Activated CD4-positive, alpha-beta T cell treated with anti-CD3 and anti-CD28 coated beads for 4 hours (primary cell): ENCODE results near the gene LBH.
A peak's percentile ranks its signal among the peaks of the same experiment; 100 is the strongest.
"Not testable (repeated sequence)": the region's sequence is repeated elsewhere in the genome, so short reads cannot be mapped to it uniquely, and the experiment has no call there.

ENCODE experiments used
- DNase-seq, 2 donors: peaks; one replicate each; pipeline ENCODE4 v3.0.0-alpha.2; 2020

LBH gene

DNA sequence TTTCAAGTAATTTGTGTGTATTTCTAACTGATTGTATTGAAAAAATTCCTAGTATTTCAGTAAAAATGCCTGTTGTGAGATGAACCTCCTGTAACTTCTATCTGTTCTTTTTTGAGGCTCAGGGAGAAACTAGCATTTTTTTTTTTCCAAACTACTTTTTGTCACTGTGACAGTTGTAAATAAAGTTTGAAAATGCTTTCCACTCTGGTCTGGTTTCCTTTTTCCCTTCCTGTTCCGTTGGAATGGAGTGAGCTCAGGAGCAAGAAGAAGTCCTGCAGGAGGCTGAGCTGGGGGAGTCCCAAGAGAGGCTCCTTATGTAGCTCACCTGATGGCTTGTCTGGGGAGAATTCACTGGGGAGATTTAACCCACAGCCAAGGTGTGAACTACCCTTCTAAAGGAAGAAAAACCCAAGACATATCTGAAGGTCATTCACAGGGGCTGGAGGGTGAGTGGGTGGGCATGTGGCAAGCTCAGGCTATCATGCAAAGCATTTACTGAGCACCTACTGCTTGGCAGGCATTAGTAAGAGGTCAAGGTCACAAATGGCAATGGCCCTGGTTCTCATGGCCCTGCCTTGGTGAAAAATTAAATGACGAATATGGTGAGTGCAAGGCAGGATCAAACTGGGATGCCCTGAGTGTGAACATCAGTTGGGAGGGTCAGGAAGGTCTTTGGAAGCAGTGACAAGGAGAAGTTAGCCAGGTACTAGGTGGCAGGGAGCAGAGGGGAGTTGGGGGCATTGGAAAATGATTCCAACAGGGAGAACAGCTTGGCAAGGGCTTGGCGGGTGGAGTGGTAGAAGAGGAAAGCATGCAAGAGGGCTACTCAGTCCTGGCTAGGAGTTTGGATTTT, 28.7 kb downstream of the LBH start:
- no peak for DNase-seq

DNA sequence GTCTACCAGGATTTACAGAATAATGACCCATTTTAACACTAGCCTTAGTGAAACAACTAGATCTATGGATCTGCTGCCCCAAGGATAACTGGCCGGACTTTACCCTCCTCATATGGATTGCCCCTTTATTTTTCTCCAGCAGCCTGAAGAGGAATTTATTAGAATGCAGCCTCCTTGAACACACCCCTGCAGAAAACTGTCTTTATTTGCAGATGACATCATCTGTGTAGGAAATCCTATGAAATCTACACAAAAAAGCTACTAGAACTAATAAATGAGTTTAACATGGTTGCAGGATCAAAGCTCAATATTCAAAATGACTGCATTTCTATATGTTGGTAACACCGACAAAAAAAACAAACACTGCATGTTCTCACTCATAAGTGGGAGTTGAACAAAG, 29.6 kb downstream of the LBH start:
- no peak for DNase-seq

DNA sequence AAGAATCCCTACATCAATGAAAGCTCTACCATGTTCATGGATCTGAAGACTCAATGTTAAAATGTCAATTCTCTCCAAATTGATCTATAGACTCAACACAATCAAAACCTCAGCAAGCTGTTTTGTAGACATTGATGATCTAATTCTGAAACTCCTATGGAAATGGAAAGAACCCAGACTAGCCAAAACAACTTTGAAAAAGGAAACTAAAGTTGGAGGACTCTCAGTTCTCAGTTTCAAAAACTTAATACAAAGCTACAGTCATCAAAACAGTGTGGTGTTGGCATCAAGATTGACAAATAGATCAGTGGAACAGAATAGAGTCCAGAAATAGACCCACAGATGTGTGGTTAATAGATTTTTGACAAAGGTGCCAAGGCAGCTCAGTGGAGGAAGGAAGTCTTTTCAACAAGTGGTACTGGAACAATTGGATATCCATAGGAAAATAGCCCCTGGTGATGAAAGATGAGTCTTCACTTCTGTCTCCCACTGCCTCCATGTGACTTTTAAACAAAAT, 30.4 kb downstream of the LBH start:
- no peak for DNase-seq

DNA sequence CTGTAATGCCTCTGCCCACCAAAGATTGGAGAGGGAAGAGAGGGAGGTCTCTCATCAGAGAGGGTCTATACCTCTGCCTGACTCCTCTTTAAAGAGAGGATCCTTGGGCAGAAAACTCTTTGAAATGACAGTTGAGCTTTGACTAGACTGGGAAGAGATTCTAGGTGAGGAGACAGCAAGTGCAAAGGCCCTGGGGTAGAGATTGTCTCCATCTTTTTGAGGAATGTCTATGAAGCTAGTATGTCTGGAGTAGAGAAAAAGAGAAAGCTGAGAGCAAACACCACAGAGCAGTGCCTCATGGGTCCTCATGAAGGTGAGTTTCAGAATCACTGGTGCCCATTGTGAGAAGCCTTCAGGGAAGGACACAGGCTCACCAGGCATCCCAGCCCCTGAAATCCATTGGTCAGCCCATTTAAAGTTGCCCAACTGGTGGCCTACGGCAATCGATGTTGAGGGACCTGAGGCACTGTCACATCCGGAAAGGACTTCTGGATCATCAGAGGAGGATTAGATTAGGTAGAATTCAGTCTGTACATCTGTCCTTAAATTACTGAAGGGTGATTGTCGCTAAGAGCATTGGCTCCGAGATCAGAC, 31.5 kb downstream of the LBH start:
- DNase-seq = no peak

DNA sequence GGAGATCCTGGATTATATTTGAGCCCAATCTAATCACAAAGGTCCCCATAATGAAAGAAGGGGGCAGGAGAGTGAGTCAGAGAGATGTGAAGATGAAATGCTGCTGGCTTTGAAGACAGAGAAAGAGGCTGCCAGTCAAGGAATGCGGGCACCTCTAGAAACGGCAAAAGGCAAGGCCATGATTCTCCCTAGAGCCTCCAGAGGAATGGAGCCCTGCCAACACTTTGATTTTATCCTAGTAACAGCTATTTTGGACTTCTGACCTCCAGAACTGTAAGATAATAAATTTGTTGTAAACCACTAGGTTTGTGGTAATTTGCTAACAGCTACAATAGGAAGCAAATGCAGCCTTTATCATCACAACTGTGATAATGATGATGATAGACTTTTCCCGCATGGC, 32.9 kb downstream of the LBH start:
- DNase-seq = no peak

DNA sequence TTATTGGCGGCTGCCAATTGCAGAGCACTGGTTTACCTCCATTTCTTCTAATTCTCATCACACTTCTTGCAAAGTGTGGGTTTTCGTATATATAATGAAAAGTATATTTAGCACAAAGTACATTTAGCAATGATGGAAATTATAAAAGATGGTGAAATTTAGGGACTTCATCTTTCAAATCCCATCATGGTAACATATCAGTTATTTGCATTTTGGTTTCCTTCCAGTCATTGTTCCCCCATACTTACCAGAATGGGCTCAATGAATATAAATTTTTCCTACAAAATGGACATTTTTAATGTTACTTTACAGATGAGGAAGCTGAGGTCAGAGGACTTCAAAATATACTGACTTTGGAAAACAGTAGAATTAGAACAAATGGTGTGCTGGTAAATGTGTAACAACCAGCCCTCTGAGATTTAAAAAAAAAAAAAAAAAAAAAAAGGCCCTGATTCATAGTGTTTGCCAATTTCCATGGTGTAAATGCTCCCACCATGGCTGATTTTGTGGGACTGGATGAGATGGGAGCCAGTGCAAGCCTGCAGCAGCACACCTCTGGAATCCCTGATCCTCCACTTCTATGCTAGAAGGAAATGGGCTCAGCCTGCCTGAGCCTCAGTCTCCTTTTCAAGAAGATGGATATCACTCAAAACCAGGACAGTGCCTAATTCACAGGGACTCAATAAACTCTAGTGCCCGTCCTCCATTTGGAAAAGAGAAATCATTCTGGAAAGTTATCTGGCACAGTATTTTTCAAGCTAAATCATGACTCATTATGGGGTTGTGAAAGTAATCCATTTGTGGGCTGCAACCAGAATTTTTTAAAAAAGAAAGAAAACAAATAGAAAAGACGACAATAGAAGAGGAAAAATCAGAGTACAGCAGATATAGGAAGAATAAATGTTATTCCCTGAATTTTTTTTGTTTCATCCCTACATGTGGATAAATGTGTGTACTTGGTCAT, 34.0 kb downstream of the LBH start:
- DNase-seq = no peak

DNA sequence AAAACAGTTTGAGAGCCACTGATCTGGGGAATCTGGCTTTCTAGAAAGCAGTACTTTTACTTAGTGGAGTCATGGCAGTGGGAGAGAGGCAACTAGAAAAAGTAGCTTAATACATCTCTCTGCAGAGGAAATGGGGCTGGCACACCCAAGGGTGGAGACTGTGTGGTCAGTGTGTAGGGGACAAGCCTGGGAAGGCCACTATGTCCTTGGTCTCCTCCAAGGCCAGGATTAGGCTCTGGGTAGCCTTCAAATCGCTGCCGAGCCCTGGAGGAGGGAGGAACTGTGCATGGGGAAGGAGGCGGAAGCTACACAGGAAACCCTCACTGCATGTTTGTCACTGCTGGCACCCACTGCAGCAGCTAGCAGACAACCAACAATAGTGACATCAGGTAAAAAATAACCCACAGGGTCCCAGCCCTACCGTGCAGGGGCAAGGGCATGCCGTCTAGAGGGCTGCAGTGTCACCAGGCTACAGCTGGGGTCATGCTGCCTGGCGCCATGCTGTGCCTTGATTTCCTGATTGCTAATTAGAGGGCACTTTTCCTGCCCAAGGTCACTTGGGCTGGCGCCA, 34.8 kb downstream of the LBH start:
- peak; percentile 43 to 50 for DNase-seq

DNA sequence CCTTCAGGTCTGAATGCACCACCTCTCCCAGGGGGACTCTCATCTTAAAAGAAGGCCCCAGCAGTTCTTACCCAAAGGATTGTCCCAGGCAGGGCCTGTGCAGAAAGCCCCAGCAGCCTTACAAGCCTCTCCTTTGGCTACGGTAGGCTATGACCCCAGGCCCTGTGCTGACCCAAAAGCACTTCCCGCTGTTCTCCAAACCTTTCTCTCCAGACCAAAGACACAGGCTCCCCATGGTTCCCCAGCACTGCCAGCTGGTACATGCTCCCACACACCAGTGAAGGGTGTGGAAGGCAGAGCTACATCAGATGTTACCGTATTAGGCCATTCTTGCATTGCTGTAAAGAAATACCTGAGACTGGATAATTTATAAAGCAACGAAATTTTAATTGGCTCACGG, 35.4 kb downstream of the LBH start:
- DNase-seq = no peak

DNA sequence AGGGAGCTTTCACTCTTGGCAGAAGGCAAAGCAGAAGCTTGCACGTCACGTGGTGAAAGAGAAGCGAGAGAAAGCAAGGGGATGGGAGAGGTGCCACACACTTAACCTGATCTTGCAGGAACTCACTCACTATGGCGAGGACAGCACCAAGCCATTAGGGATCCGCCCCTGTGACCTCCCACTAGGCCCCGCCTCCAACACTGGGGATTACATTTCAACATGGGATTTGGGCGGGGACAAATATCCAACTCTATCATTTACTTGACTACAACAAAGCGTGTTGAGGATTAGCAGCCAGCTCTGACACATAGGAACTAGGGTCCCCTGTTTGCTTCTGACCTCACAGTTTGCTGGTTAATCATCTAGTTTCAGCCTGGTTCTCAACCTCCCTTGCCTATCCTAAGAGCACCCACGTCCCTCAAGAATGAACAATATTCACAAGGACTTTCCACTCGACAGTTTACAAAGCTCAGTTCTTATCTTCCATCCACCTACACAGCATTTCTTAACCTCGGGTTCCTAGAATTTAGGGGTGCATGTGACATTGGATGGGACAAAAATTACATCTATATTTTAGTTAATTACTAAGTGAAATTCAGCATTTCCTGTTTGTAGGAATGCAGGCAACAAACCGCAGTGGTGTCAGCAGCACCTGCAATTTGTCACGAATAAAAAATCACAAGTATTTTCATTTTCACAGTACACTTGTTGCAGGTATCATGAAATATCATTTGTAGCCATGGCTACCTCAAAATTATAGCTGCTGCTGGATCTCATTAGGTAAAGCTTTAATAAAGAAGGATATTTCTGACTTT, 36.0 kb downstream of the LBH start:
- peak; percentile 38 to 41 for DNase-seq

DNA sequence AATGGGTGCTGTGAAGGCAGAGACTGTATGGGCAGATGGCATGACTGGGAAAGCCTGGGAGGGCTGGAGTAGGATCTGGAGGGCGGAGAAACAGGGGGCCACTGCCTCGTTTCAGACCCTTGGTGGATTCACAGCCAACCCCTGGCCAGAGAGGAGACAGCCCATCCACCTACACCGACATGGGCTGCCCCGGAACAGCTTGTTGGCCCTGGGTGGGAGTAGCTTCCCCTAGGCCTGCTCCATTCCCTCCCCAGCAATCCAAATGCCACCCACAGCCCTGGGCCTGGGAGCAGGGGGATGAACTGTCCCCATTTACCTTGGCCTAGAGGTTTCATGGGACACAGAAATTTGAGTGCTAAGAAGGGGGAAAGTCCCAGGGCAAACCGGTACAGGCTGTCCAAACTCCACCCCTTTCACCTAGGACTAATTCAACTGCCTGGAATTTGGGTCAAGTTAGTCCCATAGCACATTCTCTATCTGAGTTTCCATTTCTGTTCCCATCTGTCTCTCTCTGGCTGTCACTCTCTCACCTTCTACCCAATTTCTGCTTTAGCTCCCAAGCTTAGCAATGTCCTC, 37.0 kb downstream of the LBH start:
- no peak for DNase-seq

DNA sequence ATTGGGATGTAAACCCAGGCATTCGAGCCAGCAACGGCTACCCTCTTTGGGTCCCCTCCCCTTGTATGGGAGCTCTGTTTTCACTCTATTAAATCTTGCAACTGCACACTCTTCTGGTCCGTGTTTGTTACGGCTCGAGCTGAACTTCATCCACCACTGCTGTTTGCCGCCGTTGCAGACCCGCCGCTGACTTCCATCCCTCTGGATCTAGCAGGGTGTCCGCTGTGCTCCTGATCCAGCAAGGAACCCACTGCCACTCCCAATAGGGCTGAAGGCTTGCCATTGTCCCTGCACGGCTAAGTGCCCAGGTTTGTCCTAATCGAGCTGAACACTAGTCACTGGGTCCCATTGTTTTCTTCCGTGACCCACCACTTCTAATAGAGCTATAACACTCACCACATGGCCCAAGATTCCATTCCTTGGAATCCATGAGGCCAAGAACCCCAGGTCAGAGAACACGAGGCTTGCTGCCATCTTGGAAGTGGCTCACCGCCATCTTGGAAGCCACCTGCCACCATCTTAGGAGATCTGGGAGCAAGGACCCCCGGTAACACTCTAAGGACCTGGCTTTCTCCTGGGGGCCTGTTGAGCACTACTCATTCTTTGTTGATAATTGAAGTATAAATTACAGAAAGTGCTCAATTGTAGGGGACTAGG, 37.9 kb downstream of the LBH start:
- not testable (repeated sequence) for DNase-seq

DNA sequence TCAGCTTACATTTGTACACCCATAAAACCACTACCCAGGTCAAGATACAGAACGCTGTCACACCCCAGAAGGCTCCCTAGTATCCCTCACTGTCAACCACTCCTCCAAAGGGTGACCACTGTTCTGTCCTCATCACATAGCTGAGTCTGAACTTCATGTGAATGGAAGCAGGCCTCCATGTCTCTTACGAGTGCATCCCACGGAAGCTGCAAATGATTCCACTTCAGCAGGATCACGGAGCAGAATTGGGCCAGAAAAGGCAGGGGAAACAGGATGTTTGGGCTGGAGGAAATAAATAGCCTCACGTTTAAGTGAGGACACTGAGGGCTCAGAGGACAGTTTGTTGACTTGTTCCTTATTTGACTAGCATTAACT, 38.4 kb downstream of the LBH start:
- no peak for DNase-seq

DNA sequence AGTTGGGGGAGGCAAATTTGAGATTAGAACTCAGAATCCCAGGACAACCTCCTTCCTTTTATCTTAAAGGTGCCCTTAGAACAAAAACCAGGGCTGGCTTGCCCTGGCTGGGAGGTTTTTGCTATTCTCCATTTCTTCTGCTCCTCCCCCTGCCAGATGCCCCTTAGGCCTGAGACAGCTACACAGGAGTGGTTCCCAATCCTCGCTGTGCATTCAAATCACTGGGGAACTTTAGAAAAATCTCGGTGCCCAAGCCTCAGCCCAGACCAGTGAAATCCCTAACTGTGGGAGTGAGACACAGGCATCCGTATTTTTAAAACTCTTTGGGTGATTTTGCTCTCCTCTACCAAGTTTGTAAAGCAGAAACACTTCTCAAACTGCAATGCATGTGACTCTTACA, 38.8 kb downstream of the LBH start:
- no peak for DNase-seq

DNA sequence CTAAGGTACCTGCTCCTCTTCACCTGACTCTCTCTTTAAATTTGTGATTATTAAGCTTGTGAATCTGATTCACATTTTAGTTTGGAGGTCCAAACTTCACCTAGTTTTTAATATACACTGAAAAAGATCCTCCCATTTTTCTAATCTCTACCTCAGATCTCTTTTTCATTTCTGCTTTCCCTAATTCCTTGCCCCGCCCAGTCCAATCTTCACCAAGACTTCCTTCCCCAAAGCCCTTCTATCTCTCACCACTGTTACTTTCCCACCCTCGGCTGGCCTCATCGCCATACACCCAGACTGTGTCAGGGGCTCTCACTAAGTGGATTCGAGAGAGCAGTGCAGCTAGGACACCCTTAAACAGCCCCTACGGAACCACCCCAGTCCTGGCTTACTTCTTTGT, 40.0 kb downstream of the LBH start:
- DNase-seq = no peak

DNA sequence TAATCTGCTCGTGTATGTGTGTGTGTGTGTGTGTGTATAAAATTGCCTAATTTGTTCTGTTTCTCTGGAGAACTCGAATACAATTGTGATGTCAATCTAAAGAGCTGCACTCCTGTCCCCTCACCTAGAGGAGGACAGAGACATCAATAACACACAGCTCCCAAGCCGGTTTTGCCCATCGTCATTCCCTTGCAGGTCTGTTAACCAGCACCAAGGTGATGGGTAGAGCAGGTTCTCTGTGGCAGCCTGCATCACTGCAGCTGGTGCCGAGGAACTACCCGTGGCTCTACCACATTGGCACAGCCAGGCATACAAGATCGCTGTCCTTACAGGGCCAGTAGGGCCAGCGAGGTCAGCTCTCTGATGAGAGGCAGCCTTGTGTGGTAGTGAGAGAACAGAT, 41.0 kb downstream of the LBH start:
- no peak for DNase-seq

DNA sequence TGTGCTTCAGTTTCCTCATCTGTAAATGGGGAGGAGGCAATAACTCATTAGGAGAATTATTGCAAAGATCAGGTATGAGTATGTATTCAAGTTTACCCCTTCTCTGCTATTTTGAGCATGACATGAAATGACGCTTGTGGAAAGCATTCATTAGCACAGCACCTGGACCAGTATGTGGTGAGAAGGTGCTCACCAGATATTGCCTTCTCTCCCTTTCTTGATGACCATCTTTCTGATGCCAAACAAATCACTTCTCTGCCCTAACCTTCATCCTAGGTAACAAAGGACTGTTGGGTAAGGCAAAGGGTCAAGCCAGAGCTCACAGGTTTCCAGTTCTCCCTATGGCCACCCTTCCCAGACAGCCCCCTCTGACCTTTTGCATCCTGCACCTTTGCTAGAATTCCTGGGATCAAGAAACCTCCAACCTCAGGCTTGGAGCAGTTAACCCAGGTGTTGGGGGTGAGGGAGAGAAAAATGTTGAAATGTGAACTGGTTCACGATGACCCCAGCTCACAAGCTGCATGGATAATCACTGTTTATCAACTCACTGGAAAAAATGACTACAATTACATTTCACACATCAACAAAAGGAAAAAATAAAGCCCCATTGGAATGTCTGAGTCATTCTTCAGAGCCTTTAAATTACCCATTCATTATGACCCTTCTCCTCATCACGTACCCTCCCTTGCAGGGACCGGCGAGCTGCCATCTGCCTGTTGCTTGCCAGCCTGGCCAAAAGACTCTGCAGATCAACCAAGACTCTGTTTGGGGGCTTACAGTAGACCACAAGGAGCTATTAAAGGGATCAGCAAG, 41.6 kb downstream of the LBH start:
- peak in 1 of 2 donors; percentile 35 for DNase-seq

DNA sequence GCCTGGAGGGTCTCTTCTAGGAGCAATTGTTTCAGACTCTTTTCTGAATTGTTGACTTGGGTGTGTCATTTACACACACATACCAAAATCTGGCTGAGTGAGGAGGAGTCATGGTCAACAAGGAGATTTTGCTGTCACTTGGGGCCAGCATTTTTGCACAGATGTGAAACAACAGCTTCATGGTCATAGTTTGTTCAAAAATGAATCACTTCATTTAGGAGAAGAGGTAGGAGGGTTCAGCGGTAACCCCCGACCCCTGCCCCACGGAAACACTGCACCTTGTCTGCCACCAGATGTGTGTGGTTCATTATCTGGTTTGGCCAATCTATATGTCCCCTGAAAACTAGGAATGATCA, 42.2 kb downstream of the LBH start:
- no peak for DNase-seq

DNA sequence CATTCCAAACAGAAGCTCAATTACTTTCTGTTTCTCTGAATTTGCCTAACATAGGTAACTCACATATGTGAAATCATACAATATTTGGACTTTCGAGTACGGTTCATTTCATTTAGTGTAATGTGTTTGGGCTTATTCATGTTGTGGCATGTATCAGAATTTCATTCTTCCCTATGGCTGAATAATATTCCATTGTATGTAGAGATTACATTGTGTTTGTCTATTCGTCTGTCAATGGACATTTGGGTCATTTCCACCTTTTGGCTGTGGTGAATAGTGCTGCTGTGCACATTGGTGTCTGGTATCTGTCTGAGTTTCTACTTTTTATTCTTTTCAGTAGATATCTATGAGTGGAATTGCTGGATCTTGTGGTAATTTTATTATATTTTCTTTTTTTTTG, 43.9 kb downstream of the LBH start:
- no peak for DNase-seq

DNA sequence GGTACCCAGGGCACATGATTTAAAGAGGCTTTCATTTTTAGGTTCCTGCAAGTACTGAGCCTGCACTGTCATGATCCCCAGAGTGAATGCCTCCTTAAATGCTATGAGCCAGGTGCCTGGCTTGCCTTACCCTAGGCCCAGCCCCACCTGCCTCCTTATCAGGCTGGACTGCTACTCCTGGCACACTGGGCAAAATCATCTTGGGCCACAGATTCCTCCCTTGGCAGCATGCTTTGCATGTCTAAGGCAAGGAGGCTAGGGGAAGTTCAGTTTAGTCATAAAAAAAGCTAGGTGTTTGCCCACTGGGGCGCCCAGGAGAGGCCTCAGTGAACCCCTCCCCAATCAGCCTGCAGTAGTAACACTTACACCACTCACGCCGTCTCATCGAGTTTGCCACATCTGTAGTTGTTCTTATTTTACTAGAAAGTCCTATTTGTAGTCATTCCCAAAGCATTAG, 45.1 kb downstream of the LBH start:
- no peak for DNase-seq

DNA sequence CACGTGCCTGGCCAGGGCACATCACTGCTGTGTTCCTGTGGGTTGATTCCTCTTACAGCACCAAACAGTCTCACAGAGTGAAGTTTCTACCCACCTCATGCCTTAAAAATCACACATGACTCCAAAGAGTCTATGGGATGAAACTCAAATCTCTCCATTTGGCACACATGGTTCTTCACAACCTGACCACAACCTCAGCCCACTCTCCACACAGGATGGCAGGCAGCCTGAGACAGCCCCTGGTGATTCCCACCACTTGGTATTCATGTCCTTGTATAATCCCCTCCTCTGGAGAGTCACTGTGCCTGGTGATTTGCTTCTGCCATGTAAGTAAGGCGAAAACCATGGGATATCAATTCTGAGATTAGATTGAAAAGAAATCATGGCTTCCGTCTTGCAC, 46.2 kb downstream of the LBH start:
- no peak for DNase-seq
